Measurements from ENCODE around the gene RBM45.
"Not testable (repeated sequence)": the region's sequence is repeated elsewhere in the genome, so short reads cannot be mapped to it uniquely, and the experiment has no call there.

The RBM45 gene

DNA sequence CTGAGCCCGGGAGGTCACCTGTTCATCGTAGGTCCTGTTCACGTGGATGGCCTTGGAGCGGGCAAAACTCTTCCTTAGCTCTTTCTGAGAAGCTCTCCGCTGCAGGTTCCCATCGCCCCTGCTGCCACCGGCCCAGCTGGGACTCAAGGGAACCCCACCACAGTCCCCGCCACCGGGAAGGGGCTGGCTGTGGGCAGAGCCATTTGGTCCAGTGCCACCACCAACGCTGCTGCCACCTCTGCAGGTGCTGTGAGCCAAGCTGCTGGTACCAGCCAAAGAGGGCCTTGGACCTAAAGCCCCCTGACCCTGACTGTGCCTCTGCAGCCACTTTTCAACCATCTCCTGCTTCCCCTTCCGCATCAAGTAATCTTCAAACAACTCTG is 40.2 kb upstream of the RBM45 start:
- DNase-seq (ENCODE audit: low read depth, low spot score): no peak
- in situ Hi-C loops (cut with HindIII; ENCODE audit: low sequenced_read_pairs): no loop called here
- no peak overlapping the region for H3K4me3 ChIP-seq (ENCODE audit: low read depth, low read length)
- TF ChIP-seq, protein P1, sequence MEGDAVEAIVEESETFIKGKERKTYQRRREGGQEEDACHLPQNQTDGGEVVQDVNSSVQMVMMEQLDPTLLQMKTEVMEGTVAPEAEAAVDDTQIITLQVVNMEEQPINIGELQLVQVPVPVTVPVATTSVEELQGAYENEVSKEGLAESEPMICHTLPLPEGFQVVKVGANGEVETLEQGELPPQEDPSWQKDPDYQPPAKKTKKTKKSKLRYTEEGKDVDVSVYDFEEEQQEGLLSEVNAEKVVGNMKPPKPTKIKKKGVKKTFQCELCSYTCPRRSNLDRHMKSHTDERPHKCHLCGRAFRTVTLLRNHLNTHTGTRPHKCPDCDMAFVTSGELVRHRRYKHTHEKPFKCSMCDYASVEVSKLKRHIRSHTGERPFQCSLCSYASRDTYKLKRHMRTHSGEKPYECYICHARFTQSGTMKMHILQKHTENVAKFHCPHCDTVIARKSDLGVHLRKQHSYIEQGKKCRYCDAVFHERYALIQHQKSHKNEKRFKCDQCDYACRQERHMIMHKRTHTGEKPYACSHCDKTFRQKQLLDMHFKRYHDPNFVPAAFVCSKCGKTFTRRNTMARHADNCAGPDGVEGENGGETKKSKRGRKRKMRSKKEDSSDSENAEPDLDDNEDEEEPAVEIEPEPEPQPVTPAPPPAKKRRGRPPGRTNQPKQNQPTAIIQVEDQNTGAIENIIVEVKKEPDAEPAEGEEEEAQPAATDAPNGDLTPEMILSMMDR (IDR thresholded peaks at IDR 0.05; ENCODE audit: low read depth, low read length): no peak

- DNase-seq (ENCODE audit: low read depth, low spot score): peak; percentile 73
- TF ChIP-seq, protein P1 (IDR thresholded peaks at IDR 0.05; ENCODE audit: low read depth, low read length): no peak
- H3K4me3 ChIP-seq (ENCODE audit: low read depth, low read length): peak within 1 kb of the TSS; percentile 45
- in situ Hi-C loops (cut with HindIII; ENCODE audit: low sequenced_read_pairs): no loop called here
Measured at GRCh38 chr2:178072383-178073301, 39.6 kb upstream of the RBM45 start, which contains the start of gene PDE11A. TSS of gene PDE11A (minus strand) at chr2:178072777. CDS start at chr2:178072437, 340 bp downstream.

GRCh38 chr2:178074123-178075005 is 37.9 kb upstream of the RBM45 start:
- in situ Hi-C loops (cut with HindIII; ENCODE audit: low sequenced_read_pairs): no loop called here
- DNase-seq (ENCODE audit: low read depth, low spot score): peak; percentile 6
- H3K4me3 ChIP-seq (ENCODE audit: low read depth, low read length): no peak overlapping the region
- TF ChIP-seq, protein P1 (IDR thresholded peaks at IDR 0.05; ENCODE audit: low read depth, low read length): no peak

DNA sequence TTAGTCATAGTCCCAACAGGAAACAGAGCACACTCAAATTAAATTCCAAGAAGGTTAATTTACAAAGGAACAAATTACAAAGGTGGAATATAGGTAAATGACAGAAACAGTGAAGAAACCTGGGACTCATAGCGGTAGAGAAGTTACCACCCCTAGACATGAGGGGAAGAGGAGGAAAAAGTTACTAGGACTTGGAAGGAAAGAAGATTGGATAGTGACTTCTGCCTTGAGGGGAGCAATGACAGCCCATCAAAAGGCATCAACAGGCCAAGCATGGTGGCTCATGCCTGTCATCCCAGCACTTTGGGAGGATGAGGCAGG is 37.3 kb upstream of the RBM45 start:
- H3K4me3 ChIP-seq (ENCODE audit: low read depth, low read length): no peak overlapping the region
- DNase-seq (ENCODE audit: low read depth, low spot score): no peak
- TF ChIP-seq, protein P1 (IDR thresholded peaks at IDR 0.05; ENCODE audit: low read depth, low read length): no peak
- in situ Hi-C loops (cut with HindIII; ENCODE audit: low sequenced_read_pairs): no loop called here

DNA sequence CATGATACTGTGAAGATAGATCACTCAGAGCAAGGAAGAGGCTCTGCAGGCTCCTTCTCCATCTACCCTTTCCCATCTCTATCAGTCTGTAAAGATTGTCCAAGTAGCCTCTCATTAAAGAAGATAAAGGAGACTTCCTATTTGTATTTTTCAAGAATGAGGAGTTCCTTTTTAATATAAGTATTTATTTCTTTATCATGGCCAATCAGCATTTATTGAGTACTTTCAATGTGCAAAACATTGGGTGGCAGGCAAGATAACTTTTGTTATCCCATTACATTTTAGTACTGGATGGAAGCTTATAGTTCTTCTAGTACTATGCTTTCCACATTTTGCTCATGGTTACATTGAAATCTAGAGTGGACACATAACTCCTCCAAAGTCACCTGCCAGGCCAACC is 36.1 kb upstream of the RBM45 start:
- no peak for DNase-seq (ENCODE audit: low read depth, low spot score)
- in situ Hi-C loops (cut with HindIII; ENCODE audit: low sequenced_read_pairs): no loop called here
- TF ChIP-seq, protein P1 (IDR thresholded peaks at IDR 0.05; ENCODE audit: low read depth, low read length): no peak

DNA sequence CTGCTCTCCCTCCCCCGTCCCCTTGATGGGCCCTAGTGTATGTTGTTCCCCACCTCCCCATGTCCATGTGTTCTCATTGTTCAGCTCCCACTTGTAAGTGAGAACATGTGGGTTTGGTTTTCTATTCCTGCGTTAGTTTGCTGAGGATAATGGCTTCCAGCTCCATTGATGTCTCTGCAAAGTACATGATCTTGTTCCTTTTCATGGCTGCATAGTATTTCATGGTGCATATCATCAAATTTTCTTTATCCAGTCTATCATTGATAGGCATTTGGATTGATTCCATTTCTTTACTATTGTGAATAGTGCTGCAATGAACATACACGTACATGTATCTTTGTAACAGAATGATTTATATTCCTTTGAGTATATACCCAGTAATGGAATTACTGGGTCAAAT is 33.0 kb upstream of the RBM45 start:
- in situ Hi-C loops (cut with HindIII; ENCODE audit: low sequenced_read_pairs); H3K4me3 ChIP-seq (ENCODE audit: low read depth, low read length); DNase-seq (ENCODE audit: low read depth, low spot score): not testable (repeated sequence)

More for the DNA sequence above, 36.1 kb upstream of the RBM45 start:
- H3K4me3 ChIP-seq (ENCODE audit: low read depth, low read length): no peak overlapping the region

Data from astrocyte of the spinal cord (primary cell).